Activated CD4-positive, alpha-beta T cell treated with anti-CD3 and anti-CD28 coated beads, Interleukin-2, amount 50 U/mL, for 24 hours (primary cell): ENCODE results near the gene TEX38.
A peak's percentile ranks its signal among the peaks of the same experiment; 100 is the strongest.
"Not testable (repeated sequence)": the region's sequence is repeated elsewhere in the genome, so short reads cannot be mapped to it uniquely, and the experiment has no call there.

Source experiments
- DNase-seq, 2 donors: peaks; one replicate each; pipeline ENCODE4 v3.0.0-alpha.2; 2020; ENCODE audit warnings: low read depth in 1 of 2, low spot score in 1 of 2

TEX38 gene

GRCh38 chr1:46687093-46687659 is 15.5 kb downstream of the TEX38 start:
- DNase-seq, result no peak

- DNase-seq, result no peak
These were observed 16.4 kb downstream of the TEX38 start for GRCh38 chr1:46687921-46688509.

- DNase-seq, result no peak
These were observed 17.7 kb downstream of the TEX38 start for GRCh38 chr1:46689356-46689755.

- no peak for DNase-seq
These were observed 18.2 kb downstream of the TEX38 start for GRCh38 chr1:46689897-46690296.

GRCh38 chr1:46690931-46691421 is 19.3 kb downstream of the TEX38 start:
- no peak for DNase-seq

GRCh38 chr1:46691997-46692790 is 20.5 kb downstream of the TEX38 start:
- no peak for DNase-seq

- DNase-seq, result no peak
These were observed 21.4 kb downstream of the TEX38 start for GRCh38 chr1:46692811-46693770.

GRCh38 chr1:46694676-46695075 is 23.0 kb downstream of the TEX38 start:
- not testable (repeated sequence) for DNase-seq

GRCh38 chr1:46697053-46697452 is 25.4 kb downstream of the TEX38 start:
- no peak for DNase-seq

GRCh38 chr1:46699666-46700065 is 28.0 kb downstream of the TEX38 start:
- DNase-seq, result no peak

GRCh38 chr1:46703927-46704641 is 32.4 kb downstream of the TEX38 start:
- DNase-seq, result no peak

- no peak for DNase-seq
These were observed 33.8 kb downstream of the TEX38 start for GRCh38 chr1:46705408-46705807.

- no peak for DNase-seq
These were observed 36.5 kb downstream of the TEX38 start for GRCh38 chr1:46708121-46708520.

- DNase-seq, result no peak
These were observed 43.3 kb downstream of the TEX38 start for GRCh38 chr1:46714976-46715375.

- no peak for DNase-seq
These were observed 46.0 kb downstream of the TEX38 start for GRCh38 chr1:46717654-46718053.

- no peak for DNase-seq
These were observed 46.7 kb downstream of the TEX38 start for GRCh38 chr1:46718340-46718726.

- peak; percentile 98 to 99 for DNase-seq
These were observed 47.3 kb downstream of the TEX38 start, which contains the start of gene EFCAB14 for GRCh38 chr1:46718727-46719622. Gene EFCAB14 (minus strand): TSS chr1:46719114. CDS start chr1:46718087, 1,027 bp downstream.

GRCh38 chr1:46719689-46720088 is 48.0 kb downstream of the TEX38 start:
- DNase-seq, result no peak

GRCh38 chr1:46720319-46720718 is 48.7 kb downstream of the TEX38 start:
- not testable (repeated sequence) for DNase-seq
